HG03064 (cell line): Measurements from ENCODE around the gene TUBB4B.

Source experiments
- ATAC-seq: cut with Tn5 transposase; IDR thresholded peaks from one replicate; pipeline ENCODE4 v1.9.1; 2021; ENCODE audit warnings: low read depth; ENCODE audit not compliant: unreplicated experiment

Gene TUBB4B

GRCh38 chr9:137211532-137211931, 29.6 kb upstream of the TUBB4B start:
- no peak for ATAC-seq

- no peak for ATAC-seq
Observed at GRCh38 chr9:137212520-137212919, 28.6 kb upstream of the TUBB4B start.

- ATAC-seq, result no peak
Observed at GRCh38 chr9:137213160-137214060, 27.7 kb upstream of the TUBB4B start.

GRCh38 chr9:137214620-137215019, 26.5 kb upstream of the TUBB4B start:
- ATAC-seq, result no peak

GRCh38 chr9:137215196-137215986, 25.7 kb upstream of the TUBB4B start:
- no peak for ATAC-seq

- ATAC-seq, result no peak
Observed at GRCh38 chr9:137216188-137216965, 24.7 kb upstream of the TUBB4B start.

GRCh38 chr9:137217276-137218211, 23.5 kb upstream of the TUBB4B start:
- ATAC-seq, result no peak

- ATAC-seq, result no peak
Observed at GRCh38 chr9:137218212-137218753, 22.8 kb upstream of the TUBB4B start.

GRCh38 chr9:137218754-137219271, 22.3 kb upstream of the TUBB4B start:
- no peak for ATAC-seq

GRCh38 chr9:137219757-137220316, 21.2 kb upstream of the TUBB4B start:
- ATAC-seq, result no peak

- no peak for ATAC-seq
Observed at GRCh38 chr9:137220317-137221094, 20.6 kb upstream of the TUBB4B start.

- no peak for ATAC-seq
Observed at GRCh38 chr9:137221095-137221505, 20.0 kb upstream of the TUBB4B start.

- ATAC-seq, result no peak
Observed at GRCh38 chr9:137221506-137222111, 19.5 kb upstream of the TUBB4B start.

GRCh38 chr9:137222190-137223077, 18.7 kb upstream of the TUBB4B start, which contains the start of gene RNF208:
RNF208 (minus strand) TSS chr9:137222240; CDS start chr9:137221212, 1,028 bp downstream.
- peak; percentile 4 for ATAC-seq

GRCh38 chr9:137223078-137223970, 17.8 kb upstream of the TUBB4B start:
- peak; percentile 60 for ATAC-seq
